Endothelial cell of umbilical vein (primary cell): ENCODE measurements around the gene CHST11.

Experiments used
- CTCF ChIP-seq, 2 donors: IDR thresholded peaks; 1 replicate in 1 of 2; 2 replicates in 1 of 2; pipeline ENCODE4 v1.5.1; 2011; ENCODE audit warnings: low read length in 2 of 2, mild to moderate bottlenecking in 2 of 2, moderate library complexity in 2 of 2, control low read depth in 1 of 2, inconsistent platforms in 1 of 2, low read depth in 1 of 2; ENCODE audit not compliant: insufficient read depth in 1 of 2; ENCODE audit errors: extremely low read depth in 1 of 2
- JUN ChIP-seq: IDR thresholded peaks from 2 replicates; pipeline ENCODE4 v1.6.1; 2011; ENCODE audit warnings: borderline replicate concordance, low read depth; ENCODE audit not compliant: insufficient read length, insufficient read depth
- MYC ChIP-seq: IDR thresholded peaks from one replicate; pipeline ENCODE4 v1.6.1; 2011; ENCODE audit warnings: mild to moderate bottlenecking, low read depth, low read length
- POLR2A ChIP-seq: IDR thresholded peaks from 2 replicates; pipeline ENCODE4 v1.6.1; 2012; ENCODE audit warnings: low read depth, mild to moderate bottlenecking, control low read depth, low read length
- POLR2AphosphoS5 ChIP-seq: IDR thresholded peaks from 2 replicates; pipeline ENCODE4 v1.6.1; 2012; ENCODE audit warnings: low read depth, mild to moderate bottlenecking, control low read depth, low read length, moderate library complexity; ENCODE audit not compliant: insufficient read depth
- TF ChIP-seq, protein P1 (sequence below): IDR thresholded peaks from 2 replicates; pipeline ENCODE4 v1.6.1; 2011; ENCODE audit not compliant: insufficient read depth, insufficient read length

- TF ChIP-seq CTCF (IDR thresholded peaks at IDR 0.05; ENCODE audit: extremely low read depth in 1 of 2, insufficient read depth in 1 of 2, low read depth in 1 of 2, low read length in 2 of 2) (no peak), JUN (no peak), POLR2A (no peak), POLR2AphosphoS5 (no peak), MYC (no peak)
- TF ChIP-seq, protein P1, sequence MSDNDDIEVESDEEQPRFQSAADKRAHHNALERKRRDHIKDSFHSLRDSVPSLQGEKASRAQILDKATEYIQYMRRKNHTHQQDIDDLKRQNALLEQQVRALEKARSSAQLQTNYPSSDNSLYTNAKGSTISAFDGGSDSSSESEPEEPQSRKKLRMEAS = no peak
These were observed 9.9 kb upstream of the CHST11 start for GRCh38 chr12:104446646-104447421.
